Glutamatergic neuron (in vitro differentiated cells): ENCODE results near the gene DUSP22. TPM values are rescaled to one million over a fixed set of nuclear protein-coding genes. Genes with fewer than 3 reads are reported as not detected.

Experiments used
- DNase-seq: peaks from one replicate; pipeline ENCODE4 v3.0.0; 2022
- H3K27ac Mint-ChIP-seq: one replicate; pipeline ENCODE4 v1.8.0; 2020; ENCODE audit warnings: mild to moderate bottlenecking, mixed read lengths, inconsistent platforms; ENCODE audit not compliant: unreplicated experiment
- H3K27me3 Mint-ChIP-seq: one replicate; pipeline ENCODE4 v1.8.0; 2020; ENCODE audit warnings: mild to moderate bottlenecking, moderate library complexity, mixed read lengths, inconsistent platforms; ENCODE audit not compliant: unreplicated experiment
- H3K36me3 Mint-ChIP-seq: one replicate; pipeline ENCODE4 v1.8.0; 2020; ENCODE audit warnings: mild to moderate bottlenecking, mixed read lengths, inconsistent platforms; ENCODE audit not compliant: unreplicated experiment
- H3K4me1 Mint-ChIP-seq: one replicate; pipeline ENCODE4 v1.8.0; 2020; ENCODE audit warnings: mild to moderate bottlenecking, low read depth, mixed read lengths, inconsistent platforms; ENCODE audit not compliant: unreplicated experiment
- H3K4me3 Mint-ChIP-seq: one replicate; pipeline ENCODE4 v1.8.0; 2020; ENCODE audit warnings: mild to moderate bottlenecking, mixed read lengths, inconsistent platforms; ENCODE audit not compliant: unreplicated experiment
- H3K9me3 Mint-ChIP-seq: one replicate; pipeline ENCODE4 v1.8.0; 2020; ENCODE audit warnings: mild to moderate bottlenecking, moderate library complexity, mixed read lengths, inconsistent platforms; ENCODE audit not compliant: unreplicated experiment
- CTCF ChIP-seq: fragments of 200-600 bp; sonication (generic); IDR thresholded peaks from one replicate; pipeline ENCODE4 v1.5.0; 2021; ENCODE audit not compliant: partially characterized antibody, unreplicated experiment
- total RNA-seq: library from RNA; stranded (reverse); fragmentation: NEBNext Ultra II Directional; extraction: Animal tissue kit (Norgen Biotek cat#: 25700); gene quantifications from one replicate; pipeline ENCODE4 v1.2.1, GENCODE V29; 2021; ENCODE audit not compliant: unreplicated experiment

Gene DUSP22
- total RNA-seq, 1 donor from 2014 or later, result 40.4 TPM

- peaks cover 41% of the 10 kb centered on the region for H3K36me3 Mint-ChIP-seq
- H3K9me3 Mint-ChIP-seq, result peaks cover 33% of the 10 kb centered on the region
- H3K27me3 Mint-ChIP-seq, result peaks cover 28% of the 10 kb centered on the region
- TF ChIP-seq CTCF, result no peak
- DNase-seq, result no peak
- no peak overlapping the region for H3K4me3 Mint-ChIP-seq
- no peak overlapping the region for H3K27ac Mint-ChIP-seq
- no peaks in the 10 kb centered on the region for H3K4me1 Mint-ChIP-seq
Observed at GRCh38 chr6:366389-367297, 74.4 kb downstream of the DUSP22 start.

GRCh38 chr6:367298-367794 is 75.1 kb downstream of the DUSP22 start:
- Mint-ChIP-seq H3K9me3 (peaks cover 34% of the 10 kb centered on the region), H3K27ac (no peak overlapping the region), H3K4me1 (no peaks in the 10 kb centered on the region), H3K36me3 (peaks cover 37% of the 10 kb centered on the region), H3K4me3 (no peak overlapping the region), H3K27me3 (peaks cover 28% of the 10 kb centered on the region)
- no peak for DNase-seq
- no peak for TF ChIP-seq CTCF

GRCh38 chr6:367891-368630 is 75.8 kb downstream of the DUSP22 start:
- no peak for TF ChIP-seq CTCF
- peaks cover 32% of the 10 kb centered on the region for H3K36me3 Mint-ChIP-seq
- H3K4me1 Mint-ChIP-seq, result no peaks in the 10 kb centered on the region
- H3K27me3 Mint-ChIP-seq, result peaks cover 34% of the 10 kb centered on the region
- peaks cover 39% of the 10 kb centered on the region for H3K9me3 Mint-ChIP-seq
- H3K4me3 Mint-ChIP-seq, result no peak overlapping the region
- H3K27ac Mint-ChIP-seq, result no peak overlapping the region
- no peak for DNase-seq

- H3K9me3 Mint-ChIP-seq, result peaks cover 34% of the 10 kb centered on the region
Observed at GRCh38 chr6:369559-370431, 77.5 kb downstream of the DUSP22 start.

More at GRCh38 chr6:369559-370431, 77.5 kb downstream of the DUSP22 start:
- H3K4me1 Mint-ChIP-seq, result no peaks in the 10 kb centered on the region
- H3K4me3 Mint-ChIP-seq, result no peak overlapping the region
- no peak for TF ChIP-seq CTCF
- peaks cover 36% of the 10 kb centered on the region for H3K27me3 Mint-ChIP-seq
- no peak overlapping the region for H3K27ac Mint-ChIP-seq
- no peak for DNase-seq
- H3K36me3 Mint-ChIP-seq, result peaks cover 21% of the 10 kb centered on the region
